ENCODE measurements around the gene HIBADH.

- no peak for TF ChIP-seq ZFP3 (CRISPR knock-in tag; IDR thresholded peaks at IDR 0.05)
- TF ChIP-seq TSHZ2 (CRISPR knock-in tag; IDR thresholded peaks at IDR 0.05): no peak
- TF ChIP-seq PPARA (CRISPR knock-in tag; IDR thresholded peaks at IDR 0.05; ENCODE audit: borderline replicate concordance): no peak
- no peak for TF ChIP-seq ZNF8 (CRISPR knock-in tag; IDR thresholded peaks at IDR 0.05)
- TF ChIP-seq TOX (CRISPR knock-in tag; IDR thresholded peaks at IDR 0.05; ENCODE audit: borderline replicate concordance): no peak
- no peak for TF ChIP-seq ZC3H10 (CRISPR knock-in tag; IDR thresholded peaks at IDR 0.05)
- TF ChIP-seq ARNTL (CRISPR knock-in tag; IDR thresholded peaks at IDR 0.05; ENCODE audit: borderline replicate concordance, low read depth): no peak
Observed at GRCh38 chr7:27697861-27698430, 35.3 kb upstream of the HIBADH start.

Data from SK-N-SH treated with all-trans-retinoic acid at 6 μM for 48 hours (cell line).